Duodenal mucosa (tissue), 2 donors: ENCODE data around the gene COLEC11.

Source experiments
- H3K27ac ChIP-seq: one replicate; pipeline ENCODE4 v1.7.0; 2013; ENCODE audit warnings: low read depth, low read length
- H3K27me3 ChIP-seq, 2 donors: one replicate each; pipeline ENCODE4 v1.7.0; 2013; ENCODE audit warnings: low read length in 2 of 2, control low read depth in 1 of 2; ENCODE audit not compliant: insufficient read depth in 2 of 2, control insufficient read depth in 1 of 2
- H3K36me3 ChIP-seq, 2 donors: one replicate each; pipeline ENCODE4 v1.7.0; 2013; ENCODE audit warnings: low read length in 2 of 2, control low read depth in 1 of 2; ENCODE audit not compliant: insufficient read depth in 2 of 2, control insufficient read depth in 1 of 2
- H3K4me1 ChIP-seq, 2 donors: one replicate each; pipeline ENCODE4 v1.7.0; 2013; ENCODE audit warnings: low read length in 2 of 2, control low read depth in 1 of 2; ENCODE audit not compliant: insufficient read depth in 2 of 2, control insufficient read depth in 1 of 2
- H3K4me3 ChIP-seq, 2 donors: one replicate each; pipeline ENCODE4 v1.7.0; 2013; ENCODE audit warnings: low read length in 2 of 2, low read depth in 1 of 2
- H3K9ac ChIP-seq, 2 donors: one replicate each; pipeline ENCODE4 v1.7.0; 2013; ENCODE audit warnings: low read length in 2 of 2, low read depth in 1 of 2
- H3K9me3 ChIP-seq, 2 donors: one replicate each; pipeline ENCODE4 v1.7.0; 2013; ENCODE audit warnings: low read length in 2 of 2, control low read depth in 1 of 2; ENCODE audit not compliant: control insufficient read depth in 1 of 2

Gene COLEC11

GRCh38 chr2:3645745-3646389 is 51.0 kb downstream of the COLEC11 start:
- no peaks in the 10 kb centered on the region for H3K27me3 ChIP-seq
- no peaks in the 10 kb centered on the region for H3K36me3 ChIP-seq
- no peak overlapping the region for H3K9ac ChIP-seq
- H3K9me3 ChIP-seq, result no peaks in the 10 kb centered on the region
- no peak overlapping the region for H3K4me3 ChIP-seq
- peaks cover 0 to 2% of the 10 kb centered on the region in 2 donors for H3K4me1 ChIP-seq
- no peak overlapping the region for H3K27ac ChIP-seq

DNA sequence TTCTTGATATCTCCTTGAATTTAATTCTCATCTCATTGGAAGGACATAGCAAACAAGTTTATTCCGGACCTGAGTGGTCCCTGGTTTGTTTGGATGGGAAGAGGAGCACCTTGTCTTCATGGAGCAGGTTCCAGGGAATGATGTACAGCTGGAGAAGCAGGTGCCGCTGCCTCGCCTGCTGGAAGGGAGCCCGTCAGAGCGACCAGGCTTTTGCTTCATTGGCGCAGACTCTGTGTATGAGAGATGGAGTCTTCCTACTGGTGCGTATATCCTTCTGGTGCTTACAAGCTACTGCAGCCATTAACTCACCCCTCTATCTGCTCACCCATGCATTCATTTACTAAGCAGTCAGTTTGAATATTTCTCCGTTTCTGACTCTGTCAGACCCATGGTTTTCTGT is 51.5 kb downstream of the COLEC11 start:
- Histone ChIP-seq H3K9me3 (no peaks in the 10 kb centered on the region), H3K27ac (no peak overlapping the region), H3K27me3 (no peaks in the 10 kb centered on the region), H3K36me3 (no peaks in the 10 kb centered on the region), H3K4me1 (peaks cover 2 to 4% of the 10 kb centered on the region in 2 donors), H3K4me3 (no peak overlapping the region), H3K9ac (no peak overlapping the region)

DNA sequence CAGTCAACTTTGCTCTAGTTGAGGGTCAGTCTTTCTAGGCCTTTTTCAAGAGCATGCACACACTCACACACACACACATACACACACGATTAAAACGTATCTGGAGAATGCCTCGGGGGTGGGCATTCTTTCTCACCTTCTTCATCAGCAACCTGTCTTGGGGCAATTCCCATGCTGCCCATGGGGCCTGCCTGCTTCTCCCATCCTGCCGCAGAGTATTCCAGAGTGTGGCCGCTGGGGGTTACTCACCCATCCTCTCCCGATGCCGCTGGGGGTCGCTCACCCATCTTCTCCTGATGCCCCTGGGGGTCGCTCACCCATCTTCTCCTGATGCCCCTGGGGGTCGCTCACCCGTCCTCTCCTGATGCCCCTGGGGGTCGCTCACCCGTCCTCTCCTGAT is 52.3 kb downstream of the COLEC11 start:
- peaks cover 4 to 12% of the 10 kb centered on the region in 2 donors for H3K4me1 ChIP-seq
- H3K36me3 ChIP-seq, result no peaks in the 10 kb centered on the region
- H3K9ac ChIP-seq, result no peak overlapping the region
- H3K27ac ChIP-seq, result no peak overlapping the region
- H3K9me3 ChIP-seq, result no peaks in the 10 kb centered on the region
- no peak overlapping the region for H3K4me3 ChIP-seq
- peaks cover 0 to 5% of the 10 kb centered on the region in 2 donors for H3K27me3 ChIP-seq

DNA sequence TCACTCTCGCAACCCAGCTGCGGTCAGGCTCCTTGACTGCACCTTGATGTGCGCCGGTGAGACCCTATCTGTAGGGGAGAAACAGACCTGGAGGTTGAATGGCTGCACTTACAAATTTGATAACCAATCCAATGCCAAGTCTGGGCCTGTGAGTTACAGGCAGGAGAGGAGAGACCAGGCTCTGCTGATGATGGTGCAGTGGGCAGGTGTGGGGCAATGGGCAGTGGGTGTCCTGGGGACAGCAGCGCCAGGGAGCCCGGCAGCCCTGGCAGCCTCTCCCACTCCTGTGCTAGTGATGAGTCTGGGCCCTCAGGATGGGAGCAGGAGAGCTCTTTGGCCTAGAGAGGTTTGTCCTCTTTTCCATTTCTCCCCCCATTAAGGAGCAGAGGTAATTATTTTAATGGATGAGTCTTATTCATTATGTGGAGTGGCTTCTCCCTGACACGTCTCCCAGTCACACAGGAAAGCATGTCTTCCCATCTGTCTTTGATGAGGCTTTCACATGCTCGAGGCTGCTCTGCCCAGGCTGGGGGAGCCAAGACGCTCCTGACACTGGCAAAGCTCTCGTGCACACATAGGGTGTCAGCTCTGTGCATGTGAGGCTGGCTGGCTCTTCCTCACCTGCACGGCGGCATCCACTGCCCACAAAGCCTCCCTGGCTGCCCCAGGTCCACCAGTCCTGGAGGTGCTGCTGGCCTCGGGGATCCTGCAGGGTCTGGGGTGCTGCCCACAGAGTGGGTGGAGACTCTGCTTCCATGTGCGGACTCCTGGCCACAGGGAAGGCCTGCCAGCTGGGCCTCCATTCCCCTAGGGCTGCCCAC is 53.1 kb downstream of the COLEC11 start:
- Histone ChIP-seq H3K9me3 (no peaks in the 10 kb centered on the region), H3K9ac (no peak overlapping the region), H3K27ac (no peak overlapping the region), H3K4me1 (peaks cover 4 to 13% of the 10 kb centered on the region in 2 donors), H3K27me3 (peaks cover 0 to 5% of the 10 kb centered on the region in 2 donors), H3K4me3 (no peak overlapping the region), H3K36me3 (no peaks in the 10 kb centered on the region)

- Histone ChIP-seq H3K9ac (no peak overlapping the region), H3K4me1 (peaks cover 4 to 13% of the 10 kb centered on the region in 2 donors), H3K36me3 (no peaks in the 10 kb centered on the region), H3K27me3 (peaks cover 0 to 5% of the 10 kb centered on the region in 2 donors), H3K27ac (no peak overlapping the region), H3K9me3 (no peaks in the 10 kb centered on the region), H3K4me3 (no peak overlapping the region)
These were observed 53.8 kb downstream of the COLEC11 start for GRCh38 chr2:3648652-3649177.

- peaks cover 4 to 13% of the 10 kb centered on the region in 2 donors for H3K4me1 ChIP-seq
- H3K27ac ChIP-seq, result no peak overlapping the region
- H3K27me3 ChIP-seq, result peaks cover 0 to 5% of the 10 kb centered on the region in 2 donors
- no peaks in the 10 kb centered on the region for H3K9me3 ChIP-seq
- H3K9ac ChIP-seq, result no peak overlapping the region
- no peak overlapping the region for H3K4me3 ChIP-seq
- H3K36me3 ChIP-seq, result no peaks in the 10 kb centered on the region
These were observed 54.7 kb downstream of the COLEC11 start for GRCh38 chr2:3649581-3649980.

DNA sequence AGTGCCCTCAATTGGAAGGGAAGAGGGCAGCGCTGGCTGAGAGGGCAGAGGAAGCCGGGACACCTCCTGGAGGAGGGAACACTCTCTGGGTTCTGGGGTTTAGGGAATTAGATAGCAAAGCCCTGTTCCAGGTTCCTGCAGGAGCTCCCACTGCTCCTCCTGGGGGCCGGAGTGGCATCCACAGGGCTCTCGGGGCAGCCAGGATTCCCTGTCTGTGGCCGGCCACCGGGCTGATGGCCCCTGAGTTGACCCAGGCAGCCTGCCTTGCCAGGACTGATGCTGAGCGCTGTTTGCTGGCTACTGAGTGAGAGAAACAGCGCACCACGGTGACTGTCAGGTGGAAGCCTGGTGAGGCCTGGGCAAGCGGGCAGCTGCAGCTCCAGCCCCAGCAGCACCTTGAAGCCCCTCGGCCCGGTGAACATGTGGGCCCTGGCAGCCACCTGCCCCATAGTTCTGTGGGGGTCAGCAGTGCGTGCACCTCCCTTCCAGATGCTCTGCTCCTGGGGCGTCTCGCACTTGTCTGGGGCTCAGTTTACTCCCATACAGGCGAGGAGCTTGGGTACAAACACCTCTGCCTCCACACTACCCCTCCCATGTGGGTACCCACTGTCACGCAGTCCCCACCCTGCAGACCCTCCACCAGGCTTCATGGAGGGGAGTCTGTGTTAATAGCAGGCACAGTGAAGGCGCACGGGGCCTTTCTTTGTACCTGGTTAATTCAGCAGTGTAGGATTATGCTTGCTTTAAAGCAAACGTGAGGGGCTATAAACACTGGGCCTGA is 55.4 kb downstream of the COLEC11 start:
- no peak overlapping the region for H3K9ac ChIP-seq
- no peak overlapping the region for H3K4me3 ChIP-seq
- no peaks in the 10 kb centered on the region for H3K9me3 ChIP-seq
- no peaks in the 10 kb centered on the region for H3K36me3 ChIP-seq
- peaks cover 0 to 5% of the 10 kb centered on the region in 2 donors for H3K27me3 ChIP-seq
- no peak overlapping the region for H3K27ac ChIP-seq
- peaks cover 4 to 13% of the 10 kb centered on the region in 2 donors for H3K4me1 ChIP-seq

GRCh38 chr2:3651691-3652648 is 57.1 kb downstream of the COLEC11 start:
- peak overlapping the region; percentile 32 to 70 for H3K4me3 ChIP-seq
- peaks cover 0 to 5% of the 10 kb centered on the region in 2 donors for H3K27me3 ChIP-seq
- no peaks in the 10 kb centered on the region for H3K9me3 ChIP-seq
- no peaks in the 10 kb centered on the region for H3K36me3 ChIP-seq
- H3K4me1 ChIP-seq, result peaks cover 4 to 13% of the 10 kb centered on the region in 2 donors
- H3K27ac ChIP-seq, result peak overlapping the region; percentile 48
- peak overlapping the region in 1 of 2 donors; percentile 43 for H3K9ac ChIP-seq

GRCh38 chr2:3652896-3653625 is 58.1 kb downstream of the COLEC11 start:
- no peaks in the 10 kb centered on the region for H3K9me3 ChIP-seq

More at GRCh38 chr2:3652896-3653625, 58.1 kb downstream of the COLEC11 start:
- peaks cover 4 to 13% of the 10 kb centered on the region in 2 donors for H3K4me1 ChIP-seq
- no peaks in the 10 kb centered on the region for H3K36me3 ChIP-seq
- peaks cover 0 to 5% of the 10 kb centered on the region in 2 donors for H3K27me3 ChIP-seq
- H3K4me3 ChIP-seq, result no peak overlapping the region
- no peak overlapping the region for H3K9ac ChIP-seq
- H3K27ac ChIP-seq, result no peak overlapping the region
